Rectal smooth muscle tissue (tissue), 1 donor: ENCODE data around the gene RABEP1.

Experiments used
- H3K27ac ChIP-seq: one replicate; pipeline ENCODE4 v1.7.0; 2013; ENCODE audit warnings: low read depth, low read length, inconsistent platforms
- H3K27me3 ChIP-seq: one replicate; pipeline ENCODE4 v1.7.0; 2013; ENCODE audit warnings: low read length; ENCODE audit not compliant: control insufficient read depth, insufficient read depth
- H3K36me3 ChIP-seq: one replicate; pipeline ENCODE4 v1.7.0; 2013; ENCODE audit warnings: low read length; ENCODE audit not compliant: control insufficient read depth, insufficient read depth
- H3K4me1 ChIP-seq: one replicate; pipeline ENCODE4 v1.7.0; 2013; ENCODE audit warnings: low read length; ENCODE audit not compliant: control insufficient read depth, insufficient read depth
- H3K4me3 ChIP-seq: one replicate; pipeline ENCODE4 v1.7.0; 2013; ENCODE audit warnings: low read length
- H3K9ac ChIP-seq: one replicate; pipeline ENCODE4 v1.7.0; 2013; ENCODE audit warnings: low read length

Gene RABEP1

DNA sequence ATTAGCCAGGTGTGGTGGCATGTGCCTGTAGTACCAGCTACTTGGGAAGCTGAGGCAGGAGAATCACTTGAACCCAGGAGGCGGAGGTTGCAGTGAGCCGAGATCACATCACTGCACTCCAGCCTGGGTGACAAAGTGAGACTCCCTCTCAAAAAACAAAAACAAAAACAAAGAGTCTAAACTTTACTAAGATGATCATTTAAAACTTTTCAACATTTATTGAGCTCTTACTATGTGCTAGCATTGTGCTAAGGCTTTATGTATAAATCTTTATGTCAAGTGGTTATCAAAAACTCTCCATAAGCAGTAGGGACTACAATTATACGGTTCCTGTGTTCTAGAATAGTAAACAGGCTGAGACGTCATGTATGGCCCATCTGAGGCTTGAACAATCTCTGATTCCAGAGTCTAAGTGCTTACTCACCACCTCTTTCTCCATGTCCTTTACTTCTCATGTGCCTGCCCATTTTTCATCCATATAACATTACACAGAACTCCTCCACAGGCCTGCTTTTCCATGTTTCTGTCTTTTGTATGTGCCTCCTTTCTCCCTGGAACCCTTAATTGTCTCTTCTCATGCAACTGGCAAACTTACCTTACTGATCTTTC is 70.7 kb downstream of the RABEP1 start:
- no peaks in the 10 kb centered on the region for H3K4me1 ChIP-seq
- no peak overlapping the region for H3K4me3 ChIP-seq
- no peak overlapping the region for H3K27ac ChIP-seq
- no peak overlapping the region for H3K9ac ChIP-seq
- H3K27me3 ChIP-seq = no peaks in the 10 kb centered on the region
- H3K36me3 ChIP-seq = peaks cover 20% of the 10 kb centered on the region

- no peak overlapping the region for H3K27ac ChIP-seq
- H3K36me3 ChIP-seq = peaks cover 18% of the 10 kb centered on the region
- no peak overlapping the region for H3K4me3 ChIP-seq
- no peaks in the 10 kb centered on the region for H3K27me3 ChIP-seq
- H3K4me1 ChIP-seq = no peaks in the 10 kb centered on the region
- no peak overlapping the region for H3K9ac ChIP-seq
Measured at GRCh38 chr17:5354310-5354709, 72.2 kb downstream of the RABEP1 start.

DNA sequence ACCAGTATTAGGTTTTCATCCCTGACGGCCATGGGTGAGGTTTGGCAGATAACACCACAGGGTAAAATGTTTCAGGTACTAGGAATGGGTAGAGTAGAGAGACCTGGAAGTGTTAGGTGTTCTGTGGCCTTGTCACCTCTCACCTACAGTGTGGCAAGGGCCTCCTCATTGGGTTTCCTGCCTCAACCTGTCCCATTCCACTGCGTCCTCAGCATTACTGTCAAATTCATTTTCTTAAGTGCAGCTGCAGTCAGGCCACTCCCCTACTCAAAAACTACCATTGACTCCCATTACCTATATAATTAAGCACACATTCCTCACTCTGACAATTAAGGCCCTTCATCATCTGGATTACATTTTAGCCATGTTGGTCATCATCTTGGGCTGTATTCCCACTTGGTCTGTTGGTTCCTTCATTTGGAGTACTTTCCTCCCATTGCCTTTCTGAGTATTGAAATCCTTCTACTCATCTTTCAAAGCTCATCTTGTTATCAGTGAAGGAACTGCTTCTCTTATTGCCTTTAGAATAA is 72.9 kb downstream of the RABEP1 start:
- H3K4me1 ChIP-seq = no peaks in the 10 kb centered on the region
- no peak overlapping the region for H3K27ac ChIP-seq
- peaks cover 16% of the 10 kb centered on the region for H3K36me3 ChIP-seq

GRCh38 chr17:5355421-5356129 is 73.5 kb downstream of the RABEP1 start:
- Histone ChIP-seq H3K36me3 (peaks cover 13% of the 10 kb centered on the region), H3K27ac (no peak overlapping the region), H3K9ac (no peak overlapping the region), H3K4me3 (no peak overlapping the region), H3K4me1 (no peaks in the 10 kb centered on the region), H3K27me3 (no peaks in the 10 kb centered on the region)

More for the DNA sequence above, 72.9 kb downstream of the RABEP1 start:
- Histone ChIP-seq H3K4me3 (no peak overlapping the region), H3K9ac (no peak overlapping the region), H3K27me3 (no peaks in the 10 kb centered on the region)

DNA sequence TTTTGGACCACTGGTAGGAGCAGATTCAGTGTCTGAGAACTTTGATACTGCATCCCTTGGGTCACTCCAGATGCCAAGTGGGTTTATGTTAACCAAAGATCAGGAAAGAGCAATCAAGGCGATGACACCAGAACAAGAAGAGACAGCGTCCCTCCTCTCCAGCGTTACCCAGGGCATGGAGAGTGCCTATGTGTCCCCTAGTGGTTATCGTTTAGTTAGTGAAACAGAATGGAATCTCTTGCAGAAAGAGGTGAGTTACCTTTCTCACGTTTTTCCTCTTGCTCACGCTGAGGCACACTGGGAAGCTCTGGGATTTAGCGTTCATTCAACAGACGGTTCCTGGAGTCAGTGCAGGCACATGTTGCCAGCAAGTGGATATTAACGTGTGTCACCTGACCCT is 79.3 kb downstream of the RABEP1 start:
- Histone ChIP-seq H3K4me3 (no peak overlapping the region), H3K9ac (no peak overlapping the region), H3K27ac (no peak overlapping the region), H3K36me3 (peaks cover 8% of the 10 kb centered on the region), H3K4me1 (no peaks in the 10 kb centered on the region), H3K27me3 (no peaks in the 10 kb centered on the region)

GRCh38 chr17:5362162-5362811 is 80.2 kb downstream of the RABEP1 start:
- H3K27ac ChIP-seq = no peak overlapping the region
- no peak overlapping the region for H3K4me3 ChIP-seq
- no peak overlapping the region for H3K9ac ChIP-seq
- H3K36me3 ChIP-seq = peaks cover 8% of the 10 kb centered on the region
- no peaks in the 10 kb centered on the region for H3K4me1 ChIP-seq
- H3K27me3 ChIP-seq = no peaks in the 10 kb centered on the region

- Histone ChIP-seq H3K27ac (no peak overlapping the region), H3K4me1 (no peaks in the 10 kb centered on the region), H3K27me3 (no peaks in the 10 kb centered on the region), H3K9ac (no peak overlapping the region), H3K4me3 (no peak overlapping the region), H3K36me3 (peaks cover 4% of the 10 kb centered on the region)
Measured at GRCh38 chr17:5364156-5364555, 82.1 kb downstream of the RABEP1 start.

- Histone ChIP-seq H3K4me3 (no peak overlapping the region), H3K36me3 (peaks cover 4% of the 10 kb centered on the region), H3K27me3 (no peaks in the 10 kb centered on the region), H3K4me1 (no peaks in the 10 kb centered on the region), H3K27ac (no peak overlapping the region), H3K9ac (no peak overlapping the region)
Measured at GRCh38 chr17:5364696-5365095, 82.6 kb downstream of the RABEP1 start.

- H3K4me1 ChIP-seq = no peaks in the 10 kb centered on the region
- H3K27ac ChIP-seq = no peak overlapping the region
- H3K36me3 ChIP-seq = peaks cover 12% of the 10 kb centered on the region
- H3K4me3 ChIP-seq = no peak overlapping the region
- H3K27me3 ChIP-seq = no peaks in the 10 kb centered on the region
- H3K9ac ChIP-seq = no peak overlapping the region
Measured at GRCh38 chr17:5365831-5366230, 83.7 kb downstream of the RABEP1 start.

- no peaks in the 10 kb centered on the region for H3K4me1 ChIP-seq
- H3K27ac ChIP-seq = no peak overlapping the region
- H3K4me3 ChIP-seq = no peak overlapping the region
- H3K27me3 ChIP-seq = no peaks in the 10 kb centered on the region
- peaks cover 24% of the 10 kb centered on the region for H3K36me3 ChIP-seq
- H3K9ac ChIP-seq = no peak overlapping the region
Measured at GRCh38 chr17:5370411-5370810, 88.3 kb downstream of the RABEP1 start.

DNA sequence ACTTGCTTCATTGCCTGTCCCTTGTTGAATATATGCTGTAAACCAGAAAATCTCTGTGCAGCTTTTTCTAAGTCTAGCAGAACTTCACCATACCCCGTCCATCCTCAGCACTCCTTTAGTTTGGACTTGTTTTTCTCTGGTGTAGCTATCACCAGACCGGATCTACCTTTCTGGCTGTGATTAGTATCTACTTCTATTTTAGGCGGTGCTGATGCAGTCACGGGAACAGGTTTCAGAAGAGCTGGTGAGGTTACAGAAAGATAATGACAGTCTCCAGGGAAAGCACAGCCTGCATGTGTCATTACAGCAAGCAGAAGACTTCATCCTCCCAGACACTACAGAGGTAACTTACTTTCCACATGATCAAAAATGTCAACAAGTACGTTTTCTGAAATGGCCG is 91.0 kb downstream of the RABEP1 start:
- no peak overlapping the region for H3K9ac ChIP-seq
- H3K4me3 ChIP-seq = no peak overlapping the region
- H3K27ac ChIP-seq = no peak overlapping the region
- peaks cover 28% of the 10 kb centered on the region for H3K36me3 ChIP-seq
- no peaks in the 10 kb centered on the region for H3K27me3 ChIP-seq
- H3K4me1 ChIP-seq = no peaks in the 10 kb centered on the region

GRCh38 chr17:5378566-5379207 is 96.6 kb downstream of the RABEP1 start:
- peaks cover 35% of the 10 kb centered on the region for H3K36me3 ChIP-seq
- H3K4me1 ChIP-seq = no peaks in the 10 kb centered on the region
- no peak overlapping the region for H3K9ac ChIP-seq
- no peak overlapping the region for H3K27ac ChIP-seq
- H3K27me3 ChIP-seq = no peaks in the 10 kb centered on the region
- no peak overlapping the region for H3K4me3 ChIP-seq
